Fibroblast of lung (primary cell): ENCODE data around the gene TDP1.

Experiments used
- CTCF ChIP-seq, 2 donors: IDR thresholded peaks in 1 of 2; conservative IDR thresholded peaks in 1 of 2; 1 replicate in 1 of 2; 2 replicates in 1 of 2; pipeline ENCODE4 v1.5.1; 2011 to 2012; ENCODE audit warnings: low read length in 2 of 2, control low read depth in 1 of 2, inconsistent platforms in 1 of 2, low read depth in 1 of 2, mild to moderate bottlenecking in 1 of 2
- EZH2 ChIP-seq: IDR thresholded peaks from 2 replicates; pipeline ENCODE4 v1.5.1; 2012; ENCODE audit warnings: low read length, control low read depth, mild to moderate bottlenecking; ENCODE audit errors: missing control alignments

- TF ChIP-seq EZH2 (no peak), CTCF (conservative IDR thresholded peaks at IDR 0.05 in 1 of 2, IDR thresholded peaks at IDR 0.05 in 1 of 2; ENCODE audit: low read depth in 1 of 2, low read length in 2 of 2) (no peak)
Measured at GRCh38 chr14:90062822-90063539, 107.3 kb downstream of the TDP1 start.
